HepG2 (cell line): Measurements from ENCODE around the gene DNAJC11. TPM values are rescaled to one million over a fixed set of nuclear protein-coding genes. Genes with fewer than 3 reads are reported as not detected.

Source experiments
- ATM ChIP-seq: fragments of 450-650 bp; IDR thresholded peaks from 2 replicates; pipeline ENCODE4 v1.7.1; 2017; ENCODE audit warnings: mild to moderate bottlenecking, borderline replicate concordance
- HMGA1 ChIP-seq: sonication (generic); formaldehyde crosslinking; conservative IDR thresholded peaks from 2 replicates; pipeline ENCODE4 v1.4.0; 2020; ENCODE audit warnings: missing genetic modification reagents
- HNRNPLL ChIP-seq: fragments of 200-400 bp; formaldehyde crosslinking; IDR thresholded peaks from 2 replicates; pipeline ENCODE4 v1.6.1; 2017; ENCODE audit warnings: mild to moderate bottlenecking, low read depth, low read length; ENCODE audit not compliant: poor library complexity, severe bottlenecking
- NR1H2 ChIP-seq: sonication (generic); formaldehyde crosslinking; IDR thresholded peaks from 2 replicates; pipeline ENCODE4 v1.8.1; 2022; ENCODE audit warnings: low read depth, missing genetic modification reagents, borderline replicate concordance
- POLR2AphosphoS5 ChIP-seq: IDR thresholded peaks from 2 replicates; pipeline ENCODE4 v1.6.1; 2012; ENCODE audit warnings: low read depth, low read length
- RARG ChIP-seq: sonication (generic); formaldehyde crosslinking; IDR thresholded peaks from 2 replicates; pipeline ENCODE4 v1.4.0; 2020; ENCODE audit warnings: low read depth, mild to moderate bottlenecking, missing genetic modification reagents
- REXO4 ChIP-seq: sonication (generic); formaldehyde crosslinking; IDR thresholded peaks from 2 replicates; pipeline ENCODE4 v1.8.0; 2022; ENCODE audit warnings: missing genetic modification reagents, mild to moderate bottlenecking, borderline replicate concordance
- ZFP36L1 ChIP-seq: sonication (generic); formaldehyde crosslinking; IDR thresholded peaks from 2 replicates; pipeline ENCODE4 v1.8.0; 2022; ENCODE audit warnings: mild to moderate bottlenecking, missing genetic modification reagents, moderate library complexity
- ZNF496 ChIP-seq: sonication (generic); formaldehyde crosslinking; IDR thresholded peaks from 2 replicates; pipeline ENCODE4 v1.8.1; 2023; ENCODE audit warnings: mild to moderate bottlenecking, moderate library complexity, missing genetic modification reagents; ENCODE audit not compliant: insufficient replicate concordance
- ZNF703 ChIP-seq: sonication (generic); formaldehyde crosslinking; IDR thresholded peaks from 2 replicates; pipeline ENCODE4 v1.5.1; 2020; ENCODE audit warnings: missing genetic modification reagents, mild to moderate bottlenecking, moderate library complexity, borderline replicate concordance
- ZNF724P ChIP-seq: sonication (generic); formaldehyde crosslinking; IDR thresholded peaks from 2 replicates; pipeline ENCODE4 v1.8.0; 2022; ENCODE audit warnings: missing genetic modification reagents, borderline replicate concordance
- ZNF781 ChIP-seq: sonication (generic); formaldehyde crosslinking; IDR thresholded peaks from 2 replicates; pipeline ENCODE4 v1.5.1; 2020; ENCODE audit warnings: borderline replicate concordance, mild to moderate bottlenecking, missing genetic modification reagents; ENCODE audit errors: not compliant biosample characterization
- polyA plus RNA-seq, 8 experiments: library from polyadenylated mRNA; depleted of rRNA in 3 of 8; stranded (reverse) in 7 of 8; unstranded in 1 of 8; fragments of >200 nt; fragmentation: Illumina TruSeq in 4 of 8; extraction: Trizol in 4 of 8; gene quantifications; 2 replicates each; pipeline versions ENCODE4 v1.2.1 to v1.2.3, GENCODE V29; 2011 to 2016; ENCODE audit warnings: low read depth in 4 of 8, missing spikeins in 1 of 8, mixed read lengths in 1 of 8; ENCODE audit not compliant: insufficient read depth in 1 of 8
- total RNA-seq, 5 experiments: library from RNA; depleted of rRNA; stranded (reverse); fragments of >200 nt; fragmentation: Illumina TruSeq; extraction: Trizol; gene quantifications; 2 replicates each; pipeline ENCODE4 v1.2.3, GENCODE V29; 2016; ENCODE audit warnings: low read depth in 1 of 5
- TF ChIP-seq, protein P1 (sequence below): sonication (generic); formaldehyde crosslinking; IDR thresholded peaks from 2 replicates; pipeline ENCODE4 v1.4.0; 2020; ENCODE audit warnings: missing genetic modification reagents, borderline replicate concordance
- TF ChIP-seq, protein P2 (sequence below): sonication (generic); formaldehyde crosslinking; IDR thresholded peaks from 2 replicates; pipeline ENCODE4 v1.4.0; 2020; ENCODE audit warnings: mild to moderate bottlenecking, missing genetic modification reagents
- TF ChIP-seq, protein P3 (sequence below): sonication (generic); formaldehyde crosslinking; IDR thresholded peaks from 2 replicates; pipeline ENCODE4; 2020; ENCODE audit warnings: missing genetic modification reagents, mild to moderate bottlenecking, borderline replicate concordance
- TF ChIP-seq, protein P4 (sequence below): IDR thresholded peaks from 2 replicates; pipeline ENCODE4 v1.6.1; 2016; ENCODE audit warnings: low read depth, control low read depth
- TF ChIP-seq, protein P5 (sequence below): IDR thresholded peaks from 2 replicates; pipeline ENCODE4 v1.6.1; 2016; ENCODE audit warnings: low read depth

Gene DNAJC11
- total and polyA plus RNA-seq, 2 of the 13 experiments (the other 11 are each of a cell fraction or from before 2014, with no cell fraction given) = 25.1 to 47.6 TPM

DNA sequence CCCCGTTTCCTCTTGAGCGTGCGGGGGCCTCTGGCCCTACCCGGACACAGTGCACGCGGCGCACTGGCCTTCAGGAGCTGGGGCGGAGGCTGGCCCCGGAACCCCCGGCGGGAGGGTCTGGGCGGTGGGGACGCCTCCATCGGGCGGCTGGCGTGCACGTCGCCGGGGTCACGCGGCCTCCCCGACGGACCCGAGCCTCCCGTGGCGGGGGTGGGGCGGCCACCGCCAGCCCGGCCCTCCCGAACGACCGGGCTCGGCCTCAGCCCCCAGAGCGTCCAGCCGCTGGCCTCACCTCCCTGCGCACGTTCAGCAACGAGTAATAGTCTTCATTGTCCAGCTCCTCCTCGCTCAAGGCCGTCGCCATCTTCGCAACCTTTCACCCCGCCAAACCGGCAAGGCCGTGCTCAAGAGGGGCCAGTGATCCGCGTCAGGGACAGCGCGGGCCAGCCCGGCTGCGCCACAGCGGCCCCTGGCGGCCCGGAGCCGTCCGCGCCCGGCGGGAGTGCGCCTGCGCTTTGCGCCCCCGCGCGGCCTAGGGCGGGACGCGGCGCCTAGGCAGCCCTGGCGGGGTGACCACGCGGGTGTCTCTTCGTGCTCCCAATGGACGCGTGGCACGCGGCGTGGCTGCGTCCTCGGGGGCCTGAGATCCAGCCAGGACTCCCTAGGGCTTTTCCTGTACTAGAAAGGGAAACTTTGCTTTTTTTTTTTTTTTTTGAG lies at the start of gene DNAJC11 (continued):
- TF ChIP-seq REXO4 (CRISPR knock-in tag) (peak; percentile 96), ZNF703 (CRISPR knock-in tag) (peak; percentile 94; the same call in 1 of the 2 replicates), ATM (no peak), ZNF496 (CRISPR knock-in tag) (no peak), ZFP36L1 (peak; percentile 84; the same call in 1 of the 2 replicates), ZNF781 (CRISPR knock-in tag) (peak; percentile 97), ZNF724P (CRISPR knock-in tag) (peak; percentile 98), RARG (no peak), NR1H2 (CRISPR knock-in tag) (peak; percentile 99), HMGA1 (CRISPR knock-in tag) (no peak), POLR2AphosphoS5 (peak; percentile 74), HNRNPLL (peak; percentile 37)
- TF ChIP-seq, protein P1, sequence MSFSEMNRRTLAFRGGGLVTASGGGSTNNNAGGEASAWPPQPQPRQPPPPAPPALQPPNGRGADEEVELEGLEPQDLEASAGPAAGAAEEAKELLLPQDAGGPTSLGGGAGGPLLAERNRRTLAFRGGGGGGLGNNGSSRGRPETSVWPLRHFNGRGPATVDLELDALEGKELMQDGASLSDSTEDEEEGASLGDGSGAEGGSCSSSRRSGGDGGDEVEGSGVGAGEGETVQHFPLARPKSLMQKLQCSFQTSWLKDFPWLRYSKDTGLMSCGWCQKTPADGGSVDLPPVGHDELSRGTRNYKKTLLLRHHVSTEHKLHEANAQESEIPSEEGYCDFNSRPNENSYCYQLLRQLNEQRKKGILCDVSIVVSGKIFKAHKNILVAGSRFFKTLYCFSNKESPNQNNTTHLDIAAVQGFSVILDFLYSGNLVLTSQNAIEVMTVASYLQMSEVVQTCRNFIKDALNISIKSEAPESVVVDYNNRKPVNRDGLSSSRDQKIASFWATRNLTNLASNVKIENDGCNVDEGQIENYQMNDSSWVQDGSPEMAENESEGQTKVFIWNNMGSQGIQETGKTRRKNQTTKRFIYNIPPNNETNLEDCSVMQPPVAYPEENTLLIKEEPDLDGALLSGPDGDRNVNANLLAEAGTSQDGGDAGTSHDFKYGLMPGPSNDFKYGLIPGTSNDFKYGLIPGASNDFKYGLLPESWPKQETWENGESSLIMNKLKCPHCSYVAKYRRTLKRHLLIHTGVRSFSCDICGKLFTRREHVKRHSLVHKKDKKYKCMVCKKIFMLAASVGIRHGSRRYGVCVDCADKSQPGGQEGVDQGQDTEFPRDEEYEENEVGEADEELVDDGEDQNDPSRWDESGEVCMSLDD = peak; percentile 78; the same call in 1 of the 2 replicates
- TF ChIP-seq, protein P2, sequence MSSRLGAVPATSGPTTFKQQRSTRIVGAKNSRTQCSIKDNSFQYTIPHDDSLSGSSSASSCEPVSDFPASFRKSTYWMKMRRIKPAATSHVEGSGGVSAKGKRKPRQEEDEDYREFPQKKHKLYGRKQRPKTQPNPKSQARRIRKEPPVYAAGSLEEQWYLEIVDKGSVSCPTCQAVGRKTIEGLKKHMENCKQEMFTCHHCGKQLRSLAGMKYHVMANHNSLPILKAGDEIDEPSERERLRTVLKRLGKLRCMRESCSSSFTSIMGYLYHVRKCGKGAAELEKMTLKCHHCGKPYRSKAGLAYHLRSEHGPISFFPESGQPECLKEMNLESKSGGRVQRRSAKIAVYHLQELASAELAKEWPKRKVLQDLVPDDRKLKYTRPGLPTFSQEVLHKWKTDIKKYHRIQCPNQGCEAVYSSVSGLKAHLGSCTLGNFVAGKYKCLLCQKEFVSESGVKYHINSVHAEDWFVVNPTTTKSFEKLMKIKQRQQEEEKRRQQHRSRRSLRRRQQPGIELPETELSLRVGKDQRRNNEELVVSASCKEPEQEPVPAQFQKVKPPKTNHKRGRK = no peak
- TF ChIP-seq, protein P3, sequence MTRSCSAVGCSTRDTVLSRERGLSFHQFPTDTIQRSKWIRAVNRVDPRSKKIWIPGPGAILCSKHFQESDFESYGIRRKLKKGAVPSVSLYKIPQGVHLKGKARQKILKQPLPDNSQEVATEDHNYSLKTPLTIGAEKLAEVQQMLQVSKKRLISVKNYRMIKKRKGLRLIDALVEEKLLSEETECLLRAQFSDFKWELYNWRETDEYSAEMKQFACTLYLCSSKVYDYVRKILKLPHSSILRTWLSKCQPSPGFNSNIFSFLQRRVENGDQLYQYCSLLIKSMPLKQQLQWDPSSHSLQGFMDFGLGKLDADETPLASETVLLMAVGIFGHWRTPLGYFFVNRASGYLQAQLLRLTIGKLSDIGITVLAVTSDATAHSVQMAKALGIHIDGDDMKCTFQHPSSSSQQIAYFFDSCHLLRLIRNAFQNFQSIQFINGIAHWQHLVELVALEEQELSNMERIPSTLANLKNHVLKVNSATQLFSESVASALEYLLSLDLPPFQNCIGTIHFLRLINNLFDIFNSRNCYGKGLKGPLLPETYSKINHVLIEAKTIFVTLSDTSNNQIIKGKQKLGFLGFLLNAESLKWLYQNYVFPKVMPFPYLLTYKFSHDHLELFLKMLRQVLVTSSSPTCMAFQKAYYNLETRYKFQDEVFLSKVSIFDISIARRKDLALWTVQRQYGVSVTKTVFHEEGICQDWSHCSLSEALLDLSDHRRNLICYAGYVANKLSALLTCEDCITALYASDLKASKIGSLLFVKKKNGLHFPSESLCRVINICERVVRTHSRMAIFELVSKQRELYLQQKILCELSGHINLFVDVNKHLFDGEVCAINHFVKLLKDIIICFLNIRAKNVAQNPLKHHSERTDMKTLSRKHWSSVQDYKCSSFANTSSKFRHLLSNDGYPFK (CRISPR knock-in tag) = peak; percentile 84
- TF ChIP-seq, protein P4, sequence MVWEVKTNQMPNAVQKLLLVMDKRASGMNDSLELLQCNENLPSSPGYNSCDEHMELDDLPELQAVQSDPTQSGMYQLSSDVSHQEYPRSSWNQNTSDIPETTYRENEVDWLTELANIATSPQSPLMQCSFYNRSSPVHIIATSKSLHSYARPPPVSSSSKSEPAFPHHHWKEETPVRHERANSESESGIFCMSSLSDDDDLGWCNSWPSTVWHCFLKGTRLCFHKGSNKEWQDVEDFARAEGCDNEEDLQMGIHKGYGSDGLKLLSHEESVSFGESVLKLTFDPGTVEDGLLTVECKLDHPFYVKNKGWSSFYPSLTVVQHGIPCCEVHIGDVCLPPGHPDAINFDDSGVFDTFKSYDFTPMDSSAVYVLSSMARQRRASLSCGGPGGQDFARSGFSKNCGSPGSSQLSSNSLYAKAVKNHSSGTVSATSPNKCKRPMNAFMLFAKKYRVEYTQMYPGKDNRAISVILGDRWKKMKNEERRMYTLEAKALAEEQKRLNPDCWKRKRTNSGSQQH (CRISPR knock-in tag) = peak; percentile 94
- TF ChIP-seq, protein P5, sequence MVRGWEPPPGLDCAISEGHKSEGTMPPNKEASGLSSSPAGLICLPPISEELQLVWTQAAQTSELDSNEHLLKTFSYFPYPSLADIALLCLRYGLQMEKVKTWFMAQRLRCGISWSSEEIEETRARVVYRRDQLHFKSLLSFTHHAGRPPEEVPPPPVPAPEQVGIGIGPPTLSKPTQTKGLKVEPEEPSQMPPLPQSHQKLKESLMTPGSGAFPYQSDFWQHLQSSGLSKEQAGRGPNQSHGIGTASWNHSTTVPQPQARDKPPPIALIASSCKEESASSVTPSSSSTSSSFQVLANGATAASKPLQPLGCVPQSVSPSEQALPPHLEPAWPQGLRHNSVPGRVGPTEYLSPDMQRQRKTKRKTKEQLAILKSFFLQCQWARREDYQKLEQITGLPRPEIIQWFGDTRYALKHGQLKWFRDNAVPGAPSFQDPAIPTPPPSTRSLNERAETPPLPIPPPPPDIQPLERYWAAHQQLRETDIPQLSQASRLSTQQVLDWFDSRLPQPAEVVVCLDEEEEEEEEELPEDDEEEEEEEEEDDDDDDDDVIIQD = no peak
